Breast epithelium (tissue), 3 donors: ENCODE results near the gene LNX1.

Experiments used
- CTCF ChIP-seq, 3 donors: fragments of 450-650 bp; IDR thresholded peaks; one replicate each; pipeline ENCODE4 v1.5.1; 2016 to 2017; ENCODE audit warnings: antibody characterized with exemption in 3 of 3, mild to moderate bottlenecking in 3 of 3, moderate library complexity in 3 of 3
- POLR2A ChIP-seq: fragments of 450-650 bp; IDR thresholded peaks from one replicate; pipeline ENCODE4 v1.6.1; 2016; ENCODE audit warnings: antibody characterized with exemption, mild to moderate bottlenecking, moderate library complexity

- TF ChIP-seq CTCF (IDR thresholded peaks at IDR 0.05) (no peak), POLR2A (no peak)
Observed at GRCh38 chr4:53562409-53562808, 28.9 kb downstream of the LNX1 start.
